Sciatic nerve (tissue), 2 donors: ENCODE data around the gene SNAPC4. TPM values are rescaled to one million over a fixed set of nuclear protein-coding genes. Genes with fewer than 3 reads are reported as not detected.
A peak's percentile ranks its signal among the peaks of the same experiment; 100 is the strongest.

Experiments
- ATAC-seq: fragments of 200-7000 bp; cut with Tn5 transposase; one replicate; pipeline ENCODE4 v1.9.1; 2020; ENCODE audit warnings: mild to moderate bottlenecking, moderate library complexity
- DNase-seq: peaks from one replicate; pipeline ENCODE4 v3.0.0-alpha.2; 2020; ENCODE audit warnings: low spot score
- intact Hi-C: fragments of 100-400 bp; cut with DNase I; formaldehyde crosslinking; loops from one replicate; pipeline ENCODE4 v1.14.2; 2022
- total RNA-seq: library from RNA; stranded (reverse); fragmentation: NEBNext Ultra II Directional; extraction: Animal tissue kit (Norgen Biotek cat#: 25700); gene quantifications from one replicate; pipeline ENCODE4 v1.2.1, GENCODE V29; 2021
- donor health status: DM: no; HTN: no; CAD: no.
- donor health status: DM: no; HTN: no; CAD: no.

SNAPC4 gene
- total RNA-seq, 1 donor from 2014 or later, result 9.9 TPM

DNA sequence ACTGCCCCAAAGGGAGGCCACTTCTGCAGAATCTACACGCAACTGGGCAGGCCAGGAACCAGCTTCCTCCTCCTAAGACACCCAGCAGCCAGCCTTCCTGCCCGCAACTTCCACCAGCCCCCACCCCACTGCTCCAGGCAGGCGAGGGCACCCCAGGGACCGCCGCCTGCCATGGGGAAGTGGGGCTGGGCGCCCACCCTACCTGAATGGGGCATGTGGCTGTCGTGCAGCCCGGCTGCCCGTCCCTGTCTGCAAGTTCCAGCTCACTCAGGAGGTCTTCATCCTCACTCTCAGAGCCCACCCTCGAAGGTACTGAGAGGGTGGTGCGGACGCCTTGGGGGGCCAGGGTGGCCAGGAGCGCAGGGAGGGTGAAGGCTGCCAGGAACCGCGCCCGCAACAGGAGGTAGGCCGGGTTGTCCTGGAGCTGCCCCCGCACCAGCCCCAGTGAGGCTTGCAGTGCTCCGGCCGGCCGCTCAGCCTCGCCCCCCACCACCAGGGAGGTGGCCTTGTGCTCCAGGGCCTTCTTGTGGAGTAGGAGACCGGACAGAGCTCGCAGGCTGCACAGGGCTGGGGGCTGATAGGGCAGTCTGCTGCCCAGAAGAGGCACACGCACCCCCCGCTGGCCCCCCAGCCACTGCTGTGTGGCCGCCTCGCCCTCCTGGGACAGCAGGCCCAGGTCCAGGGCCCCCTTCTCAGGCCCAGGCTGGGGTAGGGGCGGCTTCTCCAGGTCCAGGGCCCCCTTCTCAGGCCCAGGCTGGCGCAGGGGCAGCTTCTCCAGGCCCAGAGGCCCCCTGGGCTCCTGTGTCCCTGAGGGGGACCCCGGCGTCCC is 22.4 kb downstream of the SNAPC4 start:
- ATAC-seq, result no peak
- intact Hi-C loops, result no loop called here
- DNase-seq, result no peak

DNA sequence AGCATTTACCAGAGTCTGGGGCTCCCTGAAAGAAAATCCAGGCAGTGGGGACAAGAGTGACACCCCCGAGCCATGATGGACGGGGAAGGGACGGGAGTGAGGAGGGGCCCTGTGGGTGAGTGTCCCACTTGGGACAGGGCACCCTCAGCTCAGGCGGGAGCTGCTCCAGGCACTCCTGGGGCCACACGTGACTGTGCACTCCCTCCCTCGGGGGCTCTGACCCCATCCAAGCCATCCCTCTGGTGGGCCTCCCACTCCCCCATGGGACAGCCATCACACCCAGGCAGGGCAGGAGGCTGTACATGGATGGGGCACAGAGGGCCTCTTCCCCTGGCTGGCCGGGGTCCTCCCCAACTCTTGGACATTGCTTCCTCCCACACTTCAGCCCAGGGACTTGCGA is 23.5 kb downstream of the SNAPC4 start:
- ATAC-seq (no peak), DNase-seq (no peak)
- intact Hi-C loops, result no loop called here

DNA sequence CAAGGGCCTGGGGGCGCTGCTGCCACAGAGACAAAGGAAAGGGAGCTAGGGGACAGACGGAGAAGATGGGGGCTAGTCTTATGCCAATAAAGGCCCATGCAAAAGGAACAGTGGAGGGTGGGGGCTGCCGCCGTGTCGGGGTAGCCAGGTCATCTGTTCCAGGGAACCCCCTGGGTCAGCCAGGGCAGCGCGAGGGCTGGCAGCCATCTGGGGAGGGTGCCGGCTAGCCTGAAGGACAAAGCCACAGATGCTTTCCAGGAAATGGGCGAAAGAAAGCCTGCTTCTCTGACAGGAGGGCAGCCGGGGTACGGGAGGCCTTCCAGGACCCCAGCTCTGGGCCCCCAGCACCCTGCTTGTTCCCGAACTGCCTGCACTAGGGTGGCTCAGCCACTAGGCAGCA is 24.9 kb downstream of the SNAPC4 start:
- DNase-seq (no peak), ATAC-seq (no peak)
- intact Hi-C loops, result no loop called here

DNA sequence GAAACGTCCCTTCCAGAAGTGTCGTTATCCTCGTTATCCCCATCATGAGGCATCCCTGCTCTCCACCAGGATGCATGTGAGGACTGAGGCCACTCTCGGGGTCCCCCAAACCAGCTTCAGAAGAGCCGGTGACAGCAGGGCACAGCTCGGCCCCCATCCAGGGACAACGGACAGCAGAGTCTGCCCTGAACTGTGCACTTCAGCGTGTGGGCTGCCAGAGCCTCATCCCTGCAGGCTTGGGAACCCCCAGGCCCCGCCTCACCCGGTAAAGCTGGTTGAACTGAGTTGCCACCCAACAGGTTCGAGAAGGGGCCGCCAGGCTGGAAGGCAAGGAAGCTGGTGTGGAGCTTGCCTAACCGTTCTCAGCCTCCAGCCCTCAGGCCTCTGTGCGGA is 25.8 kb downstream of the SNAPC4 start:
- DNase-seq (no peak), ATAC-seq (no peak)
- intact Hi-C loops, result no loop called here

DNA sequence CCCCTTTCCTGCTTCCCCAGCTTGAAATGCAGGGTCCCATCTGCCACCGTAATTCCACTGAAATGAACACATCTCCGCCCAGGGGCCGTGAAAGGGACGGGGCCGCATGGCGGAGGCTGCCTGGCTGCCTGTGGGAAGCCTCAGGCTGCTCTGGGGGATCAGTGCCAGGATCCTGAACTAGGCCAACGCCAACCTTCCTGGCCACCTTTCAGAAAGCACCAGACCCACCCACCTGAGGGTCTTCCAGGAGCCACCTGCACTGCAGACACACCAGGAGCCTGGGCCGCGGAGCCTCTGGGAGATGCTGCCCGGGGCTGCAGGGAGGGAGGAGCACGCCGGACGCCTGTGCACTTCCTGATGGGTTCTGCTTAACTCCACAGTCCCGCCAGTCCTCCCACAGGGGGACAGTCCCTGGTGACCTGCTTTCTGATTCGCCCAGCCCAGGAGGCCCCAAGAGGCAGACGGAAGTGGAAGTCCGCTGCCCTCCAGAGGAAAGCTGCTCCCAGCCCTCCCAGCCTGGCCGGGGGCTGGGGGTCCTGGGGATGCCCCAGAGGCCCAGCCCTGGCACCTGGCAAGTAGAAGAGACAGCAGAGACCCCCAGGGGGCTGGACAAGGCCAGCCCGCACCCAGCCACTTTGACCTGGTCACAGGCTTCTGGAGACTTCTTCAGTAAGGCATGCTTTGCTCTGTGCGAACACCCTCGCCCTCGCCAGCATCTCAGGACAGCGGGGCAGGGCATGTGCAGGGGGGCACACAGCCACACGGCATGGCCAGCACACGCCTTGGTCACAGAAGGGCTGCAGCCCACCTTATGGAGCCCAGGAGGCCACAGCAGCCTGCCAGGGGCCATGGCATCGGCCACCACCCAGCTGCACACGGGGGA is 26.4 kb downstream of the SNAPC4 start, which contains the start of gene CARD9:
Gene CARD9, minus strand, starts transcription at position 370 of the 883 bp plus-strand sequence. CDS start 1,591 bp downstream, outside the sequence.
- no peak for DNase-seq
- ATAC-seq, result peak; percentile 61
- intact Hi-C loops, result no loop called here

DNA sequence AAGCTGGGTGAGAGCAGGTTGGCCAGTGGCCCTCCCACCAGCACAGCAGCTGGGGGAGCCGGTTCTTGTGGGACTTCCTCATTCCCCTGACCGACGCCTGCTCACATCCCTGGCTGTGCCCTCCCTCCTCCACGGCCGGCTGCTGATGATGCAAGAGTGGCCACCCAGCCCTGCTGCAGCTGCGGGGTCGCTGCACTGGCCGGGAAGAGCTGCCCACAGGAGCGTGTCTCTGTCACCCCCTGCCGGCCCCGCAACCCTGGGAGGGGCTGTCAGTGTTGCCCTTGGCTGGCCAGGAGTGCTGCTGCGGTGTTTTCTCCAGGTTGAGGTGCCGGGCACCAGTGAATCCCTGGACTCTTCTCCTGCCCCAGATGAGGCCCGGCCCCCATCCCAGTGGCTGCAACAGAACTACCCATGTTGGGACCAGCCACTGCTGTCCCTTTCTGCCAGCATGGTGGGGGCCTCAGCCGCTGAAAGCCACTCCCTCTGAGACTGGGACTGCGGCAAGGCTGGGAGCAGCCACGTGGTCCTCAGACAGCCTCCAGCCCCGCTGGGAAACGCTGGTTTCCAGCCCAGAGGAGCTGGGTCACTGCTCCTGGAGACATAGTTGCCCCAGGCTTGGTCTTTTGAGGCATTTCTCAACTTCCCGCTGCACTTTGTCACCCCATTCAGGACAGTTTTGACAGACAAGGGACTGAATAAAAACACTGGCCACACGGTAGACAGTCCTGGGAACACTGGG is 27.2 kb downstream of the SNAPC4 start:
- intact Hi-C loops, result no loop called here
- DNase-seq (peak; percentile 82), ATAC-seq (peak; percentile 91)

DNA sequence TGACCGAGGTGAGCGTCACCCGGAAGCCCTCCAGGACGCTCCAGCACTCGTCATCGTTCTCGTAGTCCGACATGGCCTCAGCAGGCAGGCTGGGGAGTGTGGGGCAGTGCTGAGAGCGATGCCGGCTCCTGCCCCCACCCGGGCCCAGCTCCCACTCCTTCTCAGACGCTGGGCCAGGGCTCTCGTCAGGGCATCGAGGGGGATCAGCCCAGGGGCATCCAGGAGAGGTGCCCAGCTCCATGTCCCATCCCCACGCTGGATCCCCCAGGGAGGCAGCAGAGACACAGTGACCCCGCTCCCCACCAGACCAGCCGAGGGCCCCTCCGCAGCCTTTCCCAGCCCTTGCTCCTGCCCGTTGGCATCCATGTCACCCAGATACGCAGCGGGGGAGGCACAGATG is 28.0 kb downstream of the SNAPC4 start:
- ATAC-seq (peak; percentile 3), DNase-seq (no peak)
- intact Hi-C loops, result no loop called here

DNA sequence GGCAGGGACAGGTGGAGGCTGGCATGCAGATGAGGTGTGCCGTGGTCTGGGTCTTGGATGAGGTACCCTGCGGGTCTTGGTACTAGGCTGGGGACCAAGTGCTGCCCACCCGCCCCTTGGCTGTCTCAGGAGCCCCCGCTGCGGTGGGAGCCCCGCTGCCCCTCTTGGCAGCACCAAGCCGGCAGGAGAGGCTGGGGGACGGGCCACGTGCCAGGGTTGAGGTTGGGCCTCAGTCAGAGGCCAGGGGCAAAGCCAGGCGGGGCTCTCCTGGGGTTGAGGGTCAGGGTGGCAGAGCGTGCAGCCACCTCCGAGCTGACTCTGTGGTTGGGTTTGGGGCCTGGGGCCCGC is 28.5 kb downstream of the SNAPC4 start:
- no peak for DNase-seq
- no peak for ATAC-seq
- intact Hi-C loops, result no loop called here

DNA sequence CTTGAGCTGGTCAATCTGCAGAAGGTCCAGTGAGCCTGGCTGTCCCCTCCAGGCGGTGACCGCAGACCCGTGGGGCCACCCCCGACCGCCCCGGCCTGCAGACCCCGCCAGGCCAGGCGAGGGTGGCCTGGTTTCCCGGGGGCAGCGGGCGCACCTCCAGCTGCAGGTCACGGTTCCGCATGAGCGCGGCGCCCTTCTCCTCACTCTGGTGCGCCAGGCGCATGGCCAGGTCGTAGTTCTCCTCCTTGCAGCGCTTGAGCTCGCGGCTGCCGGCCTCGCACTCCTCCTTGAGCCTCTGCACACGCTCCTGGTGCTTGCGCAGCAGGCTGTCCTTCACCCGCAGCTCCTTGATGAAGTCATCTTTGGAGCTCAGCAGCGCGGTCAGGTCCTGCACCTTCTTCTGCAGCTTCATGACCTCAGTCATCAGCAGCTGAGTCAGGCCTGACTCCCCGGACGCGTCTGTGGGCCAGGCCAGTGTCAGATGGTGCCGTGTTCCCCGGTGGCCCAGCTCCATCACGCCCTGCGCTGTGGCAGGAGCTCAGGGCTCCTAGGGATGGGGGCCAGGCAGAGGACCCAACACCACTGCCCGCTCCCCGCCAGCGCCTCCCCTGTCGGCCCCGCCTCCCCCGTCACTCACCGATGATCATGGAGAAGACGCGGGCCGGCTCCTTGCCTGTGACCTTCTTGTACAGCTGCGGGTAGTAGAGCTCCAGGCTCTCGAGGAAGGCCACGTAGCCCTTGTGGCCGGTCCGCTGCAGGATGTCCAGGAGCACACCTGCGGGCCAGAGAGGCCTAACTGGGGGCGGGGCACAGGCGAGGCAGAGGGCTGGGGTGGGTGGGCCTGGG is 29.1 kb downstream of the SNAPC4 start:
- intact Hi-C loops, result no loop called here
- ATAC-seq, result no peak
- no peak for DNase-seq

DNA sequence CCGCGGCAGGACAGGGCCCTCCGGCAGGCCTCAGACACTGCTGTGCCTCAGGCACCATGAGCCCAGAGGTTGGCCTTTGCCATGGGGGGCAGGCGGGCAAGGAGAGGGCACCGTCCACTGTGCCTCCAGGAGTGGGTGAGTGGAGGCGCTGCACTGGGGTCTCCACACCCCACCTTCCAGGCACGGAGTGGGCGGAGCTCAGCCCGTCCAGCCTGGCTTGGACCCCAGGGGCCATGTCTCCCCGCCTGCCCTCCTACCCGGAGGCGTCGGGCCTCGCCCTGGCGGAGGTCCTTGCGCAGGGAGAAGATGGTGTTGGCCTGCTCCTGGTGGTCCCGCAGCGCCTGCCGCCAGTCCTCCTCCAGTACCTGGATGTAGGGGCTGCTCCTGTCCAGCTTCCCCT is 29.9 kb downstream of the SNAPC4 start:
- intact Hi-C loops, result no loop called here
- ATAC-seq (no peak), DNase-seq (no peak)

DNA sequence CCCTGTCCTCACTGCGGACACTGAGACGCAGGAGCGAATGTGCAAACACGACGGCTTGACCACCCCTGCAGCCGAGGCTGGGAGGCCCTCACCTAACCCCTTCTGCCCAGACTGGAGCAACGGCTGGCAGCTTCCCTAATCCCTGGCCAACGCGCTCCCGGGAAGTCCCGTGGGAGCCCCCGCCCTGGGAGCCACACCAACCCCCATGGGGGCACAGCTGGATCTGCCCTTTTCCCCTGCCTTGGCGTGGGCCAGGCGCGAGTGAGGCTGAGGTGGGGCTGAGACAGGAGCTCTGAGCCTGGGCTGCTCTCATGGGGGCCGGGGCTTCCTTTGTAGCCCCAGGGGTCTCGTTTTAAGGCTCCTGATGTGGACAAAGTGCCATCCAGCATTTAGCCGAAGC is 31.8 kb downstream of the SNAPC4 start:
- intact Hi-C loops, result no loop called here
- no peak for ATAC-seq

DNA sequence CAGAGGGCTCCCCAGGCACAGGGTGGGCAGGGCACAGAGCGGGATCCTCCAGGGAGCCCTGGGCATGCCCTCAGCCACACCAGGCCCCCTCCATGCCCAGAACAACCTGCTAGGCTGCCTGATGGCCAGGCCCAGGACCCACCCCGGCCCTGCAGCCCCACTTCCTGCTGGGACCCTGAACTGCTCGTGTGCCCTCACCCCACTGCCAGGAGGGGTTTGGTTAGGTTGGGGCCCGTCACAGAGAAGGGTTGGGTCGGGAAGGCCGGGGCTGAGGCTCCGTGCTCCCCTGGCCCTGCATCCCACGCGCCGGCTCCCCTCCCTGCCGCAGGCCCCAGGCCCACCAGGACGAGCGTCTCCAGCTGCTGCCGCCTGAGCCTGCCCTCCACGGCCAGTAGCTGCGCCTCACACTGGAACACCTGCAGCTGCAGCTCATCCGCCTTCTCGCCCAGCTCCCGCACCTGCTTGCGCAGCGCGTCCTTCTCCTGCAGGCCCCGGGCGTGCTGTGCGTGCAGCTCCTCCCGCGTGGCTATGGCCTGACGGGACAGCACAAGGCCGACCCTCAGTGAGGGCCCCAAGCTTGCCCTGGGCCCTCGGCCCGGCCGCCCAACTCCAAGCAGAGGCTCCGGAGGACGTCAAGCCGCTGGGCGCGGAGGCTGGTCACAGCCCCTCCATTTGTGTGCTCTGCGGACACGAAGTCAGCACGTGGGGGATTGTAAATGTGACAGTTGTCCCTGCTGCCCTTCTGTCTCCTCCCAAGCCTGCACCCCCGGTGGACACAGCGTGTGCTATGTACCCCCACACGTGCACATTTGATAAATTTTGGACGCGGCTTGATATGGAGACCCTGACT is 32.4 kb downstream of the SNAPC4 start:
- intact Hi-C loops, result loop anchor here (2.0 kb wide), 1 partner anchor 53 kb away; no protein-coding TSS in a partner anchor
- ATAC-seq (no peak), DNase-seq (no peak)

More for the DNA sequence above, 31.8 kb downstream of the SNAPC4 start:
- DNase-seq, result no peak

DNA sequence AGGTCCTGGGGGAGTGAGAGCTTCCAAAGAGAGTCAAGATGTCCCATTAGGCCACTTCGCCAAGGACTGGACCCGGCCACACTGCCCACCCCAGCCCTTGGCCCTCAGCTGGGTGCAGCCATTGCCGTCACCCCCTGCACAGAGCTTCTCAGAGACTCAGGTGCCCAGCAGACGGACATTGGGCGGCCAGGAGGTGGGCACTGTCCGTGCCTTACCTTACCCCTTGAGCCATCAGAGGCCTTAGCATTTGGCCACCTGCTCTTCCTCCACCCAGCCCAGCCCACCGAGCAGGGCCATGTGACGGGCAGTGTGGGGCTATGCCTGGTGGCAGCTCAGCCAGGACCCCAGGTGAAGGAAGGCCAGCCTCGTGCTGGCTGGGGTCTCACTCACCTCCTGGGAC is 33.1 kb downstream of the SNAPC4 start:
- ATAC-seq (no peak), DNase-seq (no peak)
- intact Hi-C loops, result loop anchor here (2.0 kb wide), 1 partner anchor 52 kb away; no protein-coding TSS in a partner anchor

DNA sequence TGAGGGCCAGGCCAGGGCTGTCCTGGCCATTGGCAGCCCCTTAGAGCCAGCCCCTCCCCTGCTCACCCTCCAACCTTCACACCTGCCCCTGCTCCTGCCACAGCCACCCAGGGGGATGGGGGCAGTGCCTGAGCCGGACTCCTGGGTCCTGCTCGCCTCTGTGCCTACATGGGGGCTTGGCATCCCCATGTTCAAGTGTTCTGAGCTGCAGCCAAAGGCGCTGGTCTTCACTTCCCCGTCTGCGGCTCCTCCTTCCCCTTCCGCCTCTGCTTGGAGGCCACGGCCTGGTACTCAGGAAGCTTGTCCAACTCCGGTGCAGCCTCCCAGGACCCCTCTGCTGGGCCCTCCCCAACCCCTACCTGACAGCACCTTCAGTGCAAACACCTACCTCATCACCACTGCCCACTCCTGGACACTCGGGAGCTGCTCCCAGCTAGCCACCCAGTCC is 34.2 kb downstream of the SNAPC4 start:
- intact Hi-C loops, result loop anchor here (2.0 kb wide), 1 partner anchor 51 kb away; no protein-coding TSS in a partner anchor
- ATAC-seq, result no peak
- DNase-seq, result no peak

DNA sequence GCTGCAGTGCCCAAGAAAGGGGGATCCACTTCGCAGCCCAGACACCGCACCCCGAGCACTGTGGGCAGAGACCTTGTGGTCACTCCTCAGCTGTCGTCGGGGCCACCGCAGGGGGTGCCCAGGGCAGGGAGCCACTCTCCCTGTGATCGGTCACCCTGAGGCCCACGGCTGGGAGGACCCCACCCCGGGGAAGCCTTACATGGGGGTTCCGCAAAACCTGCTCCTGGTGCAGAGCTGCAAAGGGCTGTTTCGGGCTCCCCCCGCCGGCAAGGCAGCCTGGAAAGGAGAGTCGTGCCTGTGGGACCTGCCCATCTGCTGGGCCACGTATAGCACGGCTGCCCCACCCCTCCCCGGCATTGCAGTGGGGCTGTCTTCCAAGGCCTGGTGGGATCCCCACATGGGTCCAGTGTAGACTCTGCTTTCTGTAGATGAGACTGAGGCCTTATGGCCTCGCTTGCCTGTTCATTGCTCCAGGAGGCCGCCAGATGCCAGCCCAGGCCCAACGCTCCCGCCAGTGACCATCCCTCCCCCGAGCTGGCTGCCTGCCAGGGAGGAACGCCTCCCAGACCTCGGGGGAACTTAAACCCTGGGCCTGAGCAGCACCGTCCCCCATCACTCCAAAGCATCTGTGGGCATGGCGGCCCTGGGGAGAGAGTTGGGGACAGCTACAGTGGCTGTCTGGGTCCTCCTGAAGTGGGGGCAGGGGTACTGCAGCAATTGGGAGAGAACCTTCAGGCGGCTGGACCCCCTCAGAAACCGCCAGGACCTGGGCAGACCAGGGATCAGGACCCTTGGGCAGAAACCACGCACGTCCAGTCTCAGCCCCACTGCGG is 34.8 kb downstream of the SNAPC4 start:
- DNase-seq (no peak), ATAC-seq (no peak)
- intact Hi-C loops, result no loop called here

DNA sequence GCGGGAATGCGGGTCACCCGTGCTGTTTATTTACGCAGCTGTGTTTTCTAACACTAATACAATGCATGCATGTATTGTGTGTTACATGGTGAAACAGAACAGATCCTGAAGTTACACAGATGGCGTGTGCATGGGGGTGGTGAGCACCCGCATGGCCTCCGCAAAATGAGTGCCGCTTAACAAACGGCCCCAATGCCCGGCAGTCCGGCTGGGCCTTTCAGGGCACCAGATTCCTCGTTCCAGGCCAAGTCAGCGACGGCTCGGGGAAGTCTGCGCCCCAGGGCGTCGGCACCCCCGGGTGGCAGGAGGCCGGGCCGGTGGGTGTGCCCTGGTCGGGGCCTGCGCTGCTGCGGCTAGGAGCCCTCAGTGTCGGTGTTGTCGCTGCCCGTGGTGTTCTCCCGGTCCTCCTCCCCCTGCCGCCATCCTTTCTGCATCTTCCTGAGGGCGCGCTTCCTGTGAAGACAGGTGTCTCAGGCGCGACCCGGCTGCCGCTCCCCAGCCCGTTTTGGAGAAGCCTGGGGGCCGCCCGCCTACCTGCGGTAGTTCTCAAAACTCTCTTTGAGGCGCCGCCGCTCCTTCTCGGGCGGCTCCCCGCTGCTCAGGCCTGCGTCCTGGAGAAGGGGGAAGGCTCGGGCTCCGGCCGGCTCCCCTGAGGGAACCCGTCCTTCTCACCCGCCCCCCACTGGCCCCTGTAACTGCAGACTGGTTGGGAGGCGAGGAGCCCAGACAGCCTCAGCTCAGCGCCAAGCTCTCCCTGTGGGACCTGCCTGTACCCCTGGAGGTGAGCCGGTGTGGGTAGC is 35.8 kb downstream of the SNAPC4 start:
- ATAC-seq, result no peak
- intact Hi-C loops, result no loop called here
- no peak for DNase-seq
